Urinary bladder (tissue), 4 donors: ENCODE measurements around the gene IMMP2L. TPM values are rescaled to one million over a fixed set of nuclear protein-coding genes. Genes with fewer than 3 reads are reported as not detected.

Experiments
- DNase-seq: peaks from one replicate; pipeline ENCODE4 v3.0.0-alpha.2; 2015; ENCODE audit errors: extremely low spot score
- H3K27ac ChIP-seq: one replicate; pipeline ENCODE4 v1.5.1; 2013; ENCODE audit warnings: low read depth, mild to moderate bottlenecking, moderate library complexity
- H3K36me3 ChIP-seq: one replicate; pipeline ENCODE4 v1.6.1; 2013; ENCODE audit warnings: mild to moderate bottlenecking, moderate library complexity; ENCODE audit not compliant: insufficient read depth
- H3K4me1 ChIP-seq: one replicate; pipeline ENCODE4 v1.6.1; 2013; ENCODE audit warnings: mild to moderate bottlenecking, moderate library complexity; ENCODE audit not compliant: insufficient read depth
- H3K4me3 ChIP-seq: one replicate; pipeline ENCODE4 v1.5.1; 2013; ENCODE audit warnings: low read depth, low read length
- WGBS: extraction: QIAGEN DNeasy Blood & Tissue Kit; methylation state at CpG from one replicate; pipeline ENCODE4 v1.1.7; 2013; 5-methylcytosine and 5-hydroxymethylcytosine counted together
- polyA plus RNA-seq: library from polyadenylated mRNA; stranded (reverse); fragments of 200-250 nt; gene quantifications from one replicate; pipeline ENCODE4 v1.2.3, GENCODE V29; 2013
- total RNA-seq: library from RNA; depleted of rRNA; stranded (reverse); fragments of >200 nt; gene quantifications from one replicate; pipeline ENCODE4 v1.2.3, GENCODE V29; 2014
- donor health status: healthy with polysubstance abuse.
- donor health status: healthy.

The IMMP2L gene
- total and polyA plus RNA-seq, 2 donors, result 22.4 to 26.2 TPM

GRCh38 chr7:110914263-110914662 is 648.0 kb downstream of the IMMP2L start:
- 94% methylated on average over 2 of the region's 2 CpGs for WGBS
- no peak for DNase-seq
- H3K36me3 ChIP-seq, result no peaks in the 10 kb centered on the region
- no peak overlapping the region for H3K27ac ChIP-seq
- no peak overlapping the region for H3K4me3 ChIP-seq
- no peaks in the 10 kb centered on the region for H3K4me1 ChIP-seq

GRCh38 chr7:110911632-110912031 is 650.7 kb downstream of the IMMP2L start:
- Histone ChIP-seq H3K27ac (no peak overlapping the region), H3K4me3 (no peak overlapping the region), H3K4me1 (no peaks in the 10 kb centered on the region), H3K36me3 (no peaks in the 10 kb centered on the region)
- no peak for DNase-seq
- 96% methylated on average over 2 of the region's 2 CpGs for WGBS

DNA sequence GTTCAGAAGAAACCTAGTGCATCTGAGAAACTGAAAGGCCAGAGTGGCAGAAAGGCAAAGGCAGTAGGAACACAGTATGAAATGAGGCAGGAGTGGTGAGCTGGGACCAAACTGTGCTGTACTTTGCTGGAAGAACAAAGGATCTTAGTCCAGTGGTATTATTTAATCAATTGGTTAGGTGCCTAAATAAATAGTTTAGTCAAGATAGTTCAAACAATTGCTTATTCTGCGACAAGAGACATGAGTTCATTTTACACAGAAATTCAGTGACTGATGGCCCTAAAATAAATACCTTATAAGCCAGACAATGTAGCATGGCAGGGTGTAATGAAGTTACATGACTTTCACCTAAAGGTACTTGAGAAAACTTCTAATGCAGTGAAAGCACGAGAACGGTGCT is 653.2 kb downstream of the IMMP2L start:
- no peak for DNase-seq
- 81% methylated on average over 3 of the region's 3 CpGs for WGBS
- H3K4me1 ChIP-seq, result no peaks in the 10 kb centered on the region
- no peak overlapping the region for H3K4me3 ChIP-seq
- H3K36me3 ChIP-seq, result no peaks in the 10 kb centered on the region
- H3K27ac ChIP-seq, result no peak overlapping the region

DNA sequence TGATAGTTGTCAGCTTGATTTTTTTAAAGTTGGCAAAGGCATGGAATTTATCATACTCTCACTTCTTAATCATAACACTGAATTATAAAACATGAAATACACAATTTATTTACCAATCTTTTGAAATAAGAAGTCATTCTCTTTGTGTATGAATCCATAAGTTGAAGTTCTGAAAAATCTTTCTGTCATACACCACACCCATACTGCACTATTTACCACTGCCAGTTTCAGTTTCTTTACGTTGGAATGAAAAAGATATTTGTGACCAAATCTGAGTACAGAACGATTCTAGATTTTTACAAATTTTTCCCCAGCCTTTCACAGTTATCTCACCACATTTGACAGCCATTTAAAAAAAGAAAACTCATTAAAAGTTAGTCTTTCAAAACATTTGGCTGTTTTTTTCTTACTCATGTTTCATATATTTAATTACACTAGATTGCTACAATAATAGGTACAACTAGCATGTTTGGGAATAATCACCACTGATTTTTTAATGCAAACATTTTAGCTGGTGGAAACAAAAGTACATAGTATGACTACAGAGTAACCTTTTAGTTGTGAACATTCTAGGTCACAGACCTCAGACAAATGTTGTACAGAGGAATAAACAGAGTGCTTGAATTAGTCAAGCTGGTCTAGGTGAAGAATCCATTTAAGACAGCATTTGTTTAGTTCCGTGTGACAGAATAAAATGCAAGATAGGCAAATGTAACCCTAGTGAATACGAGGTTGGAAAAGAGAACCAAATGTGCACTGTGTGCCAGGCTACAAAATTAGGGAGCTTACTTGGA is 656.3 kb downstream of the IMMP2L start:
- Histone ChIP-seq H3K36me3 (no peaks in the 10 kb centered on the region), H3K4me3 (no peak overlapping the region), H3K4me1 (no peaks in the 10 kb centered on the region), H3K27ac (no peak overlapping the region)
- WGBS, result 74% methylated on average over 4 of the region's 4 CpGs
- DNase-seq, result no peak

- Histone ChIP-seq H3K27ac (no peak overlapping the region), H3K4me3 (no peak overlapping the region), H3K4me1 (no peaks in the 10 kb centered on the region), H3K36me3 (no peaks in the 10 kb centered on the region)
- no peak for DNase-seq
Observed at GRCh38 chr7:110898516-110898915, 663.8 kb downstream of the IMMP2L start.

DNA sequence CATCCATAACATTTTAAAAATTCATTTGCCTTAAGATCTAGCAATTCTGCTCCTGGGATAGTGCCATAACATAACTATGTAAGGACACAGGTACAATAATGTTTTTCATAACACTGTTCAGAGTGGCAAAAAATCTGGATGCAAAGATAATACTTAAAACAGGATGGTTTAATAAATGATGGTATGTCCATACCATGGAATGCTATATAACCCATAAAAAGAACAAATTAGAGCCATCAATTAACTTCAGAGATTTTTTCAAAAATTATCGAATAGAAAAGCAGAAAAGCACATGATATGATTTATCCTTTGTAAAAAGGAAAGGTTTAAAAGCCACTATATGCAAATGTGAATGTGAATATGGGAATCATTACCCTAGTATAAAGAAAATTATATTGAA is 664.8 kb downstream of the IMMP2L start:
- H3K4me3 ChIP-seq, result no peak overlapping the region
- no peaks in the 10 kb centered on the region for H3K4me1 ChIP-seq
- H3K36me3 ChIP-seq, result no peaks in the 10 kb centered on the region
- no peak overlapping the region for H3K27ac ChIP-seq
- 95% methylated on average over 1 of the region's 1 CpG for WGBS
- no peak for DNase-seq

- H3K4me3 ChIP-seq, result no peak overlapping the region
- no peaks in the 10 kb centered on the region for H3K36me3 ChIP-seq
- DNase-seq, result no peak
- 100% methylated on average over 1 of the region's 1 CpG for WGBS
- no peak overlapping the region for H3K27ac ChIP-seq
- no peaks in the 10 kb centered on the region for H3K4me1 ChIP-seq
Observed at GRCh38 chr7:110894111-110894510, 668.2 kb downstream of the IMMP2L start.

GRCh38 chr7:110891197-110891596 is 671.1 kb downstream of the IMMP2L start:
- Histone ChIP-seq H3K27ac (no peak overlapping the region), H3K36me3 (no peaks in the 10 kb centered on the region), H3K4me3 (no peak overlapping the region), H3K4me1 (no peaks in the 10 kb centered on the region)
- WGBS, result 97% methylated on average over 2 of the region's 2 CpGs
- no peak for DNase-seq

DNA sequence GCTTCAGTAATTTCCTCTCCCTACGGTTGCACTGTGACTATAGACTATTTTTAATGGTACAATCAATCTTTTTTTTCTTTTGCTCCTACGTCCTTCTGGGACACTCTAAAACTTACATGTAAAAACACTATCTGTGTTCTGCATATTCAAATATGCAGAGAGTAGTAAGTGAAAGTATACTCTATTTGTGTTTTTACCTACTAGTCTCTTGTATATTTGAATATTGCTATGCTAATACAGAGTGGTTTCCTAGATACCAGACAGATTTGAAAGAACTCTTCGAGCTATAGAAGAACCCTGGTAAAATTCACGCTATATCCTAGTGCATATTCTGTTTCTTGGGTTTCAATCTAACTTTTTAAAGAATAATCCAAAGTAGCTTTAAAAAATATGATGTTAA is 672.2 kb downstream of the IMMP2L start:
- no peaks in the 10 kb centered on the region for H3K4me1 ChIP-seq
- no peaks in the 10 kb centered on the region for H3K36me3 ChIP-seq
- no peak overlapping the region for H3K4me3 ChIP-seq
- DNase-seq, result no peak
- WGBS, result 95% methylated on average over 4 of the region's 4 CpGs
- H3K27ac ChIP-seq, result no peak overlapping the region

GRCh38 chr7:110889335-110889734 is 673.0 kb downstream of the IMMP2L start:
- no peak overlapping the region for H3K27ac ChIP-seq
- no peak for DNase-seq
- H3K4me3 ChIP-seq, result no peak overlapping the region
- no peaks in the 10 kb centered on the region for H3K4me1 ChIP-seq
- 90% methylated on average over 6 of the region's 6 CpGs for WGBS
- H3K36me3 ChIP-seq, result no peaks in the 10 kb centered on the region

- Histone ChIP-seq H3K27ac (no peak overlapping the region), H3K4me1 (no peaks in the 10 kb centered on the region), H3K4me3 (no peak overlapping the region), H3K36me3 (no peaks in the 10 kb centered on the region)
- WGBS, result 57% methylated on average over 3 of the region's 3 CpGs
- DNase-seq, result no peak
Observed at GRCh38 chr7:110888641-110889040, 673.7 kb downstream of the IMMP2L start.

GRCh38 chr7:110885474-110885873 is 676.8 kb downstream of the IMMP2L start:
- H3K27ac ChIP-seq, result no peak overlapping the region
- WGBS, result 84% methylated on average over 4 of the region's 4 CpGs
- no peaks in the 10 kb centered on the region for H3K36me3 ChIP-seq
- H3K4me3 ChIP-seq, result no peak overlapping the region
- H3K4me1 ChIP-seq, result no peaks in the 10 kb centered on the region
- DNase-seq, result no peak

- Histone ChIP-seq H3K27ac (no peak overlapping the region), H3K36me3 (no peaks in the 10 kb centered on the region), H3K4me3 (no peak overlapping the region), H3K4me1 (peaks cover 2% of the 10 kb centered on the region)
- DNase-seq, result no peak
- WGBS, result 91% methylated on average over 2 of the region's 2 CpGs
Observed at GRCh38 chr7:110881721-110882120, 680.6 kb downstream of the IMMP2L start.

DNA sequence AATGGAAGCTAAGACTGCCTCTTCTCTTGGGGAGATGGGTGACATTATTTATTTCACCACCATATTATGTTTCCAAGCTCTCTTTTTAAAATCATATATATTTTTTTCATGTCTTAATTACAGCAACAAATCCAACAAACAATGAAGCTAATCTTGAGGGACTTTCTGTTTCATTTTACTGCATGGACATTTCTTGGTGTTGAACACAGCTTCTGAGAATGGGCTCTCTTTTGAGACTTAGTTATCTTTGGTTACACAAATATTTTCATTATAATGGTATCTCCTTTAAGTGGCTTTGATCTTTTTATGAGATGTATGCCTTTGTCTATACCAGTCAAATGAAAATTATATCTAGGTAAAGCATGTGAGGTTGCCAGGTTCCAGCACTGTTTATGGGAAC is 681.3 kb downstream of the IMMP2L start:
- H3K36me3 ChIP-seq, result no peaks in the 10 kb centered on the region
- no peak overlapping the region for H3K4me3 ChIP-seq
- peaks cover 2% of the 10 kb centered on the region for H3K4me1 ChIP-seq
- DNase-seq, result no peak
- H3K27ac ChIP-seq, result no peak overlapping the region

- no peak for DNase-seq
- Histone ChIP-seq H3K27ac (no peak overlapping the region), H3K36me3 (no peaks in the 10 kb centered on the region), H3K4me3 (no peak overlapping the region), H3K4me1 (peaks cover 2% of the 10 kb centered on the region)
- WGBS, result 39% methylated on average over 1 of the region's 1 CpG
Observed at GRCh38 chr7:110877016-110877415, 685.3 kb downstream of the IMMP2L start.
